ENCODE data around the gene GTF3C5. TPM values are rescaled to one million over a fixed set of nuclear protein-coding genes. Genes with fewer than 3 reads are reported as not detected.
A peak's percentile ranks its signal among the peaks of the same experiment; 100 is the strongest.

The GTF3C5 gene
- total and polyA plus RNA-seq, 10 of the 15 experiments (the other 5 are each of a cell fraction or from before 2014, with no cell fraction given), result 2.2 to 81.1 (median 68.7) TPM

DNA sequence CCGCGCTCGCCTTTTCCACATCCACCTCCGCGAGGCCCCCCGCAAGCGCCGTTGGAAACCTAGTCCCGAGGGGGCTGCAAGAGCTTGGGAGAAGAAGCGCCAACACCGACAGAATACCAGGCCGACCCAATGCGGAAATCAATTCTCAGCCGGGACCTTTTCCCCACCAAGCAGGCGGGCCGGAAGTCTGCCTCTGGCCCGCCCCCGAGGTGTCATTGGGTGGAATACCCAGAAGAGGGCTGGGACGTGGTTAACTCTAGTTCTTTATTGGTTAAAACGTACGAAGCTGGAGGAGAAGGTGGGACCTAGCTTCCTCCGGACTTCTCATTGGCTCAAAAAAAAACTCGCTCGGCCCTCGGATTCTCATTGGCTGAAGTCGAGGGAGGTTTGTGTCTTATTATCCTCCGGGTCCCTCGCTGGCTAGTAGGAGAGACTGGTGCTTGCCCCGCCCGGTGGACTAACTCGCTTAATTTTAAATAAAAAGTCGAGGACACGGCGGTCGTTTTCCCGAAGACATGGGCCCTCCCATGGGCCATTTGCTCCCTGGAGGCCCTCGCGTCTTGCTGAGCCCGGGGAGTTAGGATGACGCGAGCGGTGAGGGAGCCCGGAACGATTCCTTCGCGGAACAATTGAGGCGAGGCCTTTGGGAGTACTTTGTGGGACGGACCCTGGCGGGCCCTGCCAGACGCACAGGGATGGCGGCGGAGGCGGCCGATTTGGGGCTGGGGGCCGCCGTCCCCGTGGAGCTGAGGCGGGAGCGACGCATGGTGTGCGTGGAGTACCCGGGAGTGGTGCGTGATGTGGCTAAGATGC is at the start of gene GTF3C5 (continued):
- TF ChIP-seq, protein P1, sequence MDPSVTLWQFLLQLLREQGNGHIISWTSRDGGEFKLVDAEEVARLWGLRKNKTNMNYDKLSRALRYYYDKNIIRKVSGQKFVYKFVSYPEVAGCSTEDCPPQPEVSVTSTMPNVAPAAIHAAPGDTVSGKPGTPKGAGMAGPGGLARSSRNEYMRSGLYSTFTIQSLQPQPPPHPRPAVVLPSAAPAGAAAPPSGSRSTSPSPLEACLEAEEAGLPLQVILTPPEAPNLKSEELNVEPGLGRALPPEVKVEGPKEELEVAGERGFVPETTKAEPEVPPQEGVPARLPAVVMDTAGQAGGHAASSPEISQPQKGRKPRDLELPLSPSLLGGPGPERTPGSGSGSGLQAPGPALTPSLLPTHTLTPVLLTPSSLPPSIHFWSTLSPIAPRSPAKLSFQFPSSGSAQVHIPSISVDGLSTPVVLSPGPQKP (IDR thresholded peaks at IDR 0.05; ENCODE audit: low read depth, low read length), result 0 out of 2 replicates have a peak, but pooled peaks have one; percentile 48
- TF ChIP-seq, protein P2, sequence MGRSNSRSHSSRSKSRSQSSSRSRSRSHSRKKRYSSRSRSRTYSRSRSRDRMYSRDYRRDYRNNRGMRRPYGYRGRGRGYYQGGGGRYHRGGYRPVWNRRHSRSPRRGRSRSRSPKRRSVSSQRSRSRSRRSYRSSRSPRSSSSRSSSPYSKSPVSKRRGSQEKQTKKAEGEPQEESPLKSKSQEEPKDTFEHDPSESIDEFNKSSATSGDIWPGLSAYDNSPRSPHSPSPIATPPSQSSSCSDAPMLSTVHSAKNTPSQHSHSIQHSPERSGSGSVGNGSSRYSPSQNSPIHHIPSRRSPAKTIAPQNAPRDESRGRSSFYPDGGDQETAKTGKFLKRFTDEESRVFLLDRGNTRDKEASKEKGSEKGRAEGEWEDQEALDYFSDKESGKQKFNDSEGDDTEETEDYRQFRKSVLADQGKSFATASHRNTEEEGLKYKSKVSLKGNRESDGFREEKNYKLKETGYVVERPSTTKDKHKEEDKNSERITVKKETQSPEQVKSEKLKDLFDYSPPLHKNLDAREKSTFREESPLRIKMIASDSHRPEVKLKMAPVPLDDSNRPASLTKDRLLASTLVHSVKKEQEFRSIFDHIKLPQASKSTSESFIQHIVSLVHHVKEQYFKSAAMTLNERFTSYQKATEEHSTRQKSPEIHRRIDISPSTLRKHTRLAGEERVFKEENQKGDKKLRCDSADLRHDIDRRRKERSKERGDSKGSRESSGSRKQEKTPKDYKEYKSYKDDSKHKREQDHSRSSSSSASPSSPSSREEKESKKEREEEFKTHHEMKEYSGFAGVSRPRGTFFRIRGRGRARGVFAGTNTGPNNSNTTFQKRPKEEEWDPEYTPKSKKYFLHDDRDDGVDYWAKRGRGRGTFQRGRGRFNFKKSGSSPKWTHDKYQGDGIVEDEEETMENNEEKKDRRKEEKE (IDR thresholded peaks at IDR 0.05), result no peak
- no peak for TF ChIP-seq EED (IDR thresholded peaks at IDR 0.05; ENCODE audit: low read depth)
- no peak for TF ChIP-seq SREBF2 (IDR thresholded peaks at IDR 0.05; ENCODE audit: low read length)
- TF ChIP-seq NFYB (IDR thresholded peaks at IDR 0.05; ENCODE audit: insufficient read depth, low read depth, low read length), result peak; percentile 99
- no peak for TF ChIP-seq NR2C2 (IDR thresholded peaks at IDR 0.05; ENCODE audit: borderline replicate concordance, control insufficient read depth, insufficient read length, low read depth)
- TF ChIP-seq, protein P3, sequence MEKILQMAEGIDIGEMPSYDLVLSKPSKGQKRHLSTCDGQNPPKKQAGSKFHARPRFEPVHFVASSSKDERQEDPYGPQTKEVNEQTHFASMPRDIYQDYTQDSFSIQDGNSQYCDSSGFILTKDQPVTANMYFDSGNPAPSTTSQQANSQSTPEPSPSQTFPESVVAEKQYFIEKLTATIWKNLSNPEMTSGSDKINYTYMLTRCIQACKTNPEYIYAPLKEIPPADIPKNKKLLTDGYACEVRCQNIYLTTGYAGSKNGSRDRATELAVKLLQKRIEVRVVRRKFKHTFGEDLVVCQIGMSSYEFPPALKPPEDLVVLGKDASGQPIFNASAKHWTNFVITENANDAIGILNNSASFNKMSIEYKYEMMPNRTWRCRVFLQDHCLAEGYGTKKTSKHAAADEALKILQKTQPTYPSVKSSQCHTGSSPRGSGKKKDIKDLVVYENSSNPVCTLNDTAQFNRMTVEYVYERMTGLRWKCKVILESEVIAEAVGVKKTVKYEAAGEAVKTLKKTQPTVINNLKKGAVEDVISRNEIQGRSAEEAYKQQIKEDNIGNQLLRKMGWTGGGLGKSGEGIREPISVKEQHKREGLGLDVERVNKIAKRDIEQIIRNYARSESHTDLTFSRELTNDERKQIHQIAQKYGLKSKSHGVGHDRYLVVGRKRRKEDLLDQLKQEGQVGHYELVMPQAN (conservative IDR thresholded peaks at IDR 0.05), result no peak; the same call in none of the 2 replicates
- TF ChIP-seq HCFC1 (IDR thresholded peaks at IDR 0.05; ENCODE audit: low read length), result peak; percentile 79
- TF ChIP-seq EGR1 (IDR thresholded peaks at IDR 0.05; ENCODE audit: borderline replicate concordance in 1 of 2, low read depth in 2 of 2, low read length in 2 of 2), result no peak
- TF ChIP-seq, protein P4, sequence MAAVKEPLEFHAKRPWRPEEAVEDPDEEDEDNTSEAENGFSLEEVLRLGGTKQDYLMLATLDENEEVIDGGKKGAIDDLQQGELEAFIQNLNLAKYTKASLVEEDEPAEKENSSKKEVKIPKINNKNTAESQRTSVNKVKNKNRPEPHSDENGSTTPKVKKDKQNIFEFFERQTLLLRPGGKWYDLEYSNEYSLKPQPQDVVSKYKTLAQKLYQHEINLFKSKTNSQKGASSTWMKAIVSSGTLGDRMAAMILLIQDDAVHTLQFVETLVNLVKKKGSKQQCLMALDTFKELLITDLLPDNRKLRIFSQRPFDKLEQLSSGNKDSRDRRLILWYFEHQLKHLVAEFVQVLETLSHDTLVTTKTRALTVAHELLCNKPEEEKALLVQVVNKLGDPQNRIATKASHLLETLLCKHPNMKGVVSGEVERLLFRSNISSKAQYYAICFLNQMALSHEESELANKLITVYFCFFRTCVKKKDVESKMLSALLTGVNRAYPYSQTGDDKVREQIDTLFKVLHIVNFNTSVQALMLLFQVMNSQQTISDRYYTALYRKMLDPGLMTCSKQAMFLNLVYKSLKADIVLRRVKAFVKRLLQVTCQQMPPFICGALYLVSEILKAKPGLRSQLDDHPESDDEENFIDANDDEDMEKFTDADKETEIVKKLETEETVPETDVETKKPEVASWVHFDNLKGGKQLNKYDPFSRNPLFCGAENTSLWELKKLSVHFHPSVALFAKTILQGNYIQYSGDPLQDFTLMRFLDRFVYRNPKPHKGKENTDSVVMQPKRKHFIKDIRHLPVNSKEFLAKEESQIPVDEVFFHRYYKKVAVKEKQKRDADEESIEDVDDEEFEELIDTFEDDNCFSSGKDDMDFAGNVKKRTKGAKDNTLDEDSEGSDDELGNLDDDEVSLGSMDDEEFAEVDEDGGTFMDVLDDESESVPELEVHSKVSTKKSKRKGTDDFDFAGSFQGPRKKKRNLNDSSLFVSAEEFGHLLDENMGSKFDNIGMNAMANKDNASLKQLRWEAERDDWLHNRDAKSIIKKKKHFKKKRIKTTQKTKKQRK (IDR thresholded peaks at IDR 0.05; ENCODE audit: low read depth, low read length), result peak; percentile 87
- TF ChIP-seq, protein P5, sequence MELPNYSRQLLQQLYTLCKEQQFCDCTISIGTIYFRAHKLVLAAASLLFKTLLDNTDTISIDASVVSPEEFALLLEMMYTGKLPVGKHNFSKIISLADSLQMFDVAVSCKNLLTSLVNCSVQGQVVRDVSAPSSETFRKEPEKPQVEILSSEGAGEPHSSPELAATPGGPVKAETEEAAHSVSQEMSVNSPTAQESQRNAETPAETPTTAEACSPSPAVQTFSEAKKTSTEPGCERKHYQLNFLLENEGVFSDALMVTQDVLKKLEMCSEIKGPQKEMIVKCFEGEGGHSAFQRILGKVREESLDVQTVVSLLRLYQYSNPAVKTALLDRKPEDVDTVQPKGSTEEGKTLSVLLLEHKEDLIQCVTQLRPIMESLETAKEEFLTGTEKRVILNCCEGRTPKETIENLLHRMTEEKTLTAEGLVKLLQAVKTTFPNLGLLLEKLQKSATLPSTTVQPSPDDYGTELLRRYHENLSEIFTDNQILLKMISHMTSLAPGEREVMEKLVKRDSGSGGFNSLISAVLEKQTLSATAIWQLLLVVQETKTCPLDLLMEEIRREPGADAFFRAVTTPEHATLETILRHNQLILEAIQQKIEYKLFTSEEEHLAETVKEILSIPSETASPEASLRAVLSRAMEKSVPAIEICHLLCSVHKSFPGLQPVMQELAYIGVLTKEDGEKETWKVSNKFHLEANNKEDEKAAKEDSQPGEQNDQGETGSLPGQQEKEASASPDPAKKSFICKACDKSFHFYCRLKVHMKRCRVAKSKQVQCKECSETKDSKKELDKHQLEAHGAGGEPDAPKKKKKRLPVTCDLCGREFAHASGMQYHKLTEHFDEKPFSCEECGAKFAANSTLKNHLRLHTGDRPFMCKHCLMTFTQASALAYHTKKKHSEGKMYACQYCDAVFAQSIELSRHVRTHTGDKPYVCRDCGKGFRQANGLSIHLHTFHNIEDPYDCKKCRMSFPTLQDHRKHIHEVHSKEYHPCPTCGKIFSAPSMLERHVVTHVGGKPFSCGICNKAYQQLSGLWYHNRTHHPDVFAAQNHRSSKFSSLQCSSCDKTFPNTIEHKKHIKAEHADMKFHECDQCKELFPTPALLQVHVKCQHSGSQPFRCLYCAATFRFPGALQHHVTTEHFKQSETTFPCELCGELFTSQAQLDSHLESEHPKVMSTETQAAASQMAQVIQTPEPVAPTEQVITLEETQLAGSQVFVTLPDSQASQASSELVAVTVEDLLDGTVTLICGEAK (IDR thresholded peaks at IDR 0.05; ENCODE audit: borderline replicate concordance), result peak; percentile 98
- TF ChIP-seq NRF1 (conservative IDR thresholded peaks at IDR 0.05; ENCODE audit: low read depth, low read length), result no peak
- no peak for TF ChIP-seq PAX8 (IDR thresholded peaks at IDR 0.05)
- peak; percentile 56; the same call in 1 of the 2 replicates for TF ChIP-seq TCF3 (IDR thresholded peaks at IDR 0.05; ENCODE audit: borderline replicate concordance, insufficient read depth, low read depth, low read length)
